Adrenal gland (tissue), 12 donors: ENCODE data around the gene TRAPPC10. TPM values are rescaled to one million over a fixed set of nuclear protein-coding genes. Genes with fewer than 3 reads are reported as not detected.

Source experiments
- DNase-seq, 7 donors: peaks; one replicate each; pipeline ENCODE4 v3.0.0-alpha.2; 2019 to 2020
- H3K27ac ChIP-seq, 5 donors: fragments of 200-600 bp; sonication (generic) in 4 of 5; 1 replicate in 3 of 5; 2 replicates in 2 of 5; pipeline versions ENCODE4 v1.5.1 to v1.8.0; 2016 to 2020; ENCODE audit warnings: mild to moderate bottlenecking in 1 of 5
- H3K27me3 ChIP-seq: fragments of 200-600 bp; 2 replicates; pipeline ENCODE4 v1.8.0; 2021
- H3K36me3 ChIP-seq, 2 donors: fragments of 200-600 bp; replicated peaks in 1 of 2; 1 replicate in 1 of 2; 2 replicates in 1 of 2; pipeline versions ENCODE4 v1.5.1 to v1.8.0; 2018 to 2022
- H3K4me1 ChIP-seq, 2 donors: fragments of 200-600 bp; replicated peaks in 1 of 2; 1 replicate in 1 of 2; 2 replicates in 1 of 2; pipeline versions ENCODE4 v1.5.1 to v1.8.0; 2018 to 2021
- H3K4me3 ChIP-seq, 4 donors: fragments of 200-600 bp; sonication (generic) in 3 of 4; one replicate each; pipeline ENCODE4 v1.5.1; 2016 to 2018
- H3K9me3 ChIP-seq, 3 donors: fragments of 200-600 bp; sonication (generic) in 1 of 3; replicated peaks in 1 of 3; 1 replicate in 2 of 3; 2 replicates in 1 of 3; pipeline versions ENCODE4 v1.5.1 to v1.8.0; 2016 to 2021
- POLR2A ChIP-seq, 2 donors: fragments of 450-650 bp; IDR thresholded peaks; one replicate each; pipeline ENCODE4 v1.6.1; 2017; ENCODE audit warnings: antibody characterized with exemption in 2 of 2, mild to moderate bottlenecking in 2 of 2, moderate library complexity in 1 of 2
- WGBS, 4 donors: extraction: QIAGEN DNeasy Blood & Tissue Kit in 2 of 4; methylation state at CpG; one replicate each; pipeline versions ENCODE4 v1.1.5 to v1.1.7; 2013 to 2017; 5-methylcytosine and 5-hydroxymethylcytosine counted together
- intact Hi-C, 2 donors: fragments of 100-400 bp; cut with DNase I; formaldehyde crosslinking; loops; one replicate each; pipeline versions ENCODE4 v1.14.1 to v1.15.0; 2022 to 2023
- polyA plus RNA-seq, 3 donors: library from polyadenylated mRNA; stranded (reverse); fragments of 200-250 nt in 2 of 3; fragments of 350-450 nt in 1 of 3; fragmentation: Illumina TruSeq in 1 of 3; extraction: RNeasy Lipid Tissue Mini Kit (QIAGEN cat#74804) in 1 of 3; gene quantifications; one replicate each; pipeline ENCODE4 v1.2.3, GENCODE V29; 2013 to 2014
- total RNA-seq, 9 donors: library from RNA; depleted of rRNA in 4 of 9; stranded (reverse); fragments of >200 nt in 4 of 9; fragments of 120-200 nt in 1 of 9; fragmentation: NEBNext Ultra II Directional in 1 of 9; extraction: Animal tissue kit (Norgen Biotek cat#: 25700) in 1 of 9; gene quantifications; one replicate each; pipeline versions ENCODE4 v1.1.0 to v1.2.4, GENCODE V29; 2013 to 2023
- TF ChIP-seq, protein P1 (sequence below), 6 experiments: fragments of 450-650 bp in 4 of 6; fragments of 200-600 bp in 2 of 6; sonication (generic) in 1 of 6; IDR thresholded peaks; 1 replicate in 5 of 6; 2 replicates in 1 of 6; pipeline versions ENCODE4 v1.5.1 to v1.8.0; 2016 to 2021; ENCODE audit warnings: antibody characterized with exemption in 6 of 6, mild to moderate bottlenecking in 2 of 6, moderate library complexity in 1 of 6
- donor health status: healthy with polysubstance abuse.
- donor health status: Bipolar disorder and iron deficiency.
- donor health status: DM: yes; HTN: yes; CAD: no.
- donor health status: DM: no; HTN: no; CAD: no.
- donor health status: DM: no; HTN: no; CAD: no.
- donor health status: DM: yes; HTN: yes; CAD: no.

The TRAPPC10 gene
- total and polyA plus RNA-seq, 12 donors = 5.2 to 34.3 (median 24.7) TPM

DNA sequence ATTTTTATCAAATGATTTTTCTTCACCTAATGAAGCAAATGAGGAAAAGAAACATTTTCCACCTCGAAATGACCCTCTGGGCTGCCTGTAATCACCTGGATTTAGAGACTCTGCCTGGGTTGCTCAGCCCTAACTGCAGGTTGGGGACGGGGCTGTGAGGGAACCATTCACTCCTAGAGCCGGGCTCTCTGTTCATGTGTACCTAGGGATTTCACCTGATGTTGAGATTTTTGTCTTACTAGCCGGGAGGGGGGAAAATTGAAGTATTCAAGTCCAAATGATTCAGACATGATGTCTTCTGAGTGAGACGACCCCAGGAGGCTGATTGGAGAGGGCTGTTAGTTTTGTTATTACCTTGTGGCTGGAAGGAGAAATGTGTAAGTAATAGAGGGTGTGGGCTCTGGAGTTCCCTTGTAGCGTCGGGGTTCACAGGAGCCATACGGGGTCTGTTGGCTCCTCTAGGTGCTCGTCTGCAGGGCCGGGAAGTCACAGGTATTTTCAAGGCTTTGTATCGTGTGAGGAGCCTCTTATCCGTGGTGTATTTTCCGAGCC lies 52.8 kb downstream of the TRAPPC10 start:
- peak in 1 of 7 donors; percentile 27 for DNase-seq
- TF ChIP-seq, protein P1, sequence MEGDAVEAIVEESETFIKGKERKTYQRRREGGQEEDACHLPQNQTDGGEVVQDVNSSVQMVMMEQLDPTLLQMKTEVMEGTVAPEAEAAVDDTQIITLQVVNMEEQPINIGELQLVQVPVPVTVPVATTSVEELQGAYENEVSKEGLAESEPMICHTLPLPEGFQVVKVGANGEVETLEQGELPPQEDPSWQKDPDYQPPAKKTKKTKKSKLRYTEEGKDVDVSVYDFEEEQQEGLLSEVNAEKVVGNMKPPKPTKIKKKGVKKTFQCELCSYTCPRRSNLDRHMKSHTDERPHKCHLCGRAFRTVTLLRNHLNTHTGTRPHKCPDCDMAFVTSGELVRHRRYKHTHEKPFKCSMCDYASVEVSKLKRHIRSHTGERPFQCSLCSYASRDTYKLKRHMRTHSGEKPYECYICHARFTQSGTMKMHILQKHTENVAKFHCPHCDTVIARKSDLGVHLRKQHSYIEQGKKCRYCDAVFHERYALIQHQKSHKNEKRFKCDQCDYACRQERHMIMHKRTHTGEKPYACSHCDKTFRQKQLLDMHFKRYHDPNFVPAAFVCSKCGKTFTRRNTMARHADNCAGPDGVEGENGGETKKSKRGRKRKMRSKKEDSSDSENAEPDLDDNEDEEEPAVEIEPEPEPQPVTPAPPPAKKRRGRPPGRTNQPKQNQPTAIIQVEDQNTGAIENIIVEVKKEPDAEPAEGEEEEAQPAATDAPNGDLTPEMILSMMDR (IDR thresholded peaks at IDR 0.05) = no peak
- TF ChIP-seq POLR2A (IDR thresholded peaks at IDR 0.05) = no peak
- intact Hi-C loops = no loop called here
- H3K27me3 ChIP-seq = no peaks in the 10 kb centered on the region
- H3K4me3 ChIP-seq = no peak overlapping the region
- no peaks in the 10 kb centered on the region for H3K4me1 ChIP-seq
- no peak overlapping the region for H3K27ac ChIP-seq
- H3K36me3 ChIP-seq = peaks cover 0 to 30% of the 10 kb centered on the region in 2 donors
- 89 to 95% (median 93%) methylated on average over 9 to 13 of the region's 13 CpGs for WGBS, 4 donors
- no peaks in the 10 kb centered on the region for H3K9me3 ChIP-seq

DNA sequence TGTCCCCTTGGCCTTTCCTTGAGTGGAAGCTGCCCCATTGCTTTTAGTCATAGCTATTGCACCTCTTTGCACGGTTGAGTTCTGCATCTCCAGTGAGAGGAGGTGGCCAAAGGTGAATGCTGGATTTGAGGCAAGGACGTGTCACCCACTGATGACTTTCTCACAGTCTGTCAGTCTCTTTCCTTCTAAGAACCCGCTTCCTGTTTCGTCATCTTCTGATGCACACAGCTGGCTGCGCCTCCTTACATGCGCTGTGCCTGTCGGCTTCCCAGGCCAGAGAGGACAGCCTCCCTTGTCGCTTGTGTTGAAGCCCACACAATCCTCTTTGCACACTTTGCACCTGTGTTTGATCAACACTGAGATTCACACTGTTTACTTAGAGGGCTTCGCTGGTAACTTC lies 53.3 kb downstream of the TRAPPC10 start:
- no peak for TF ChIP-seq POLR2A (IDR thresholded peaks at IDR 0.05)
- no peak overlapping the region for H3K4me3 ChIP-seq
- H3K36me3 ChIP-seq = peaks cover 0 to 30% of the 10 kb centered on the region in 2 donors
- peak in 2 of 7 donors; percentile 28 to 57 for DNase-seq
- H3K27me3 ChIP-seq = no peaks in the 10 kb centered on the region
- no peaks in the 10 kb centered on the region for H3K9me3 ChIP-seq
- no peaks in the 10 kb centered on the region for H3K4me1 ChIP-seq
- no peak overlapping the region for H3K27ac ChIP-seq
- intact Hi-C loops = no loop called here
- WGBS, 4 donors = 83 to 90% (median 84%) methylated on average over 9 of the region's 9 CpGs

DNA sequence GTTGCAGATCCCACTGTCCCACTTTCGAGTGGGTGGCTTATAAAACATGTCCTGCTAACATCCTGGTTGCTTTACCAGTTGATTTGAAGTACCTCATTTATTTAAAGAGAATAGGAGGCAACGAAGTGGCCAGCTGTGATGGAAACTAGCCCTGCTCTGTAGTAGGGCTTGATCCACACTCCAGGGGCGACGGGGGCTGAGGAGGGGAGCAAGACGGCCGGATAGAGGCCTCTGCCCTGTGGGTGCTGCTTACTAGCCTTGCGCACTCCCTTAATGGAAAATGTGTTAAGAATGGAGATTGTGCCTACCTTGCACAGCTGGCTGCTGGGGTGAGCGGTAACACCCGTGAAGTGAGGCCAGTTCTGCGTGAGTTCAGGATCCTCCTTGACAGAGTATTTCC lies 54.0 kb downstream of the TRAPPC10 start:
- TF ChIP-seq POLR2A (IDR thresholded peaks at IDR 0.05) = no peak
- TF ChIP-seq, protein P1 (IDR thresholded peaks at IDR 0.05) = no peak
- H3K4me1 ChIP-seq = no peaks in the 10 kb centered on the region
- DNase-seq = peak in 1 of 7 donors; percentile 30
- intact Hi-C loops = no loop called here
- no peak overlapping the region for H3K27ac ChIP-seq
- H3K9me3 ChIP-seq = no peaks in the 10 kb centered on the region
- WGBS, 4 donors = 93 to 96% (median 94%) methylated on average over 10 of the region's 10 CpGs
- H3K4me3 ChIP-seq = no peak overlapping the region
- H3K36me3 ChIP-seq = peaks cover 0 to 30% of the 10 kb centered on the region in 2 donors
- no peaks in the 10 kb centered on the region for H3K27me3 ChIP-seq

DNA sequence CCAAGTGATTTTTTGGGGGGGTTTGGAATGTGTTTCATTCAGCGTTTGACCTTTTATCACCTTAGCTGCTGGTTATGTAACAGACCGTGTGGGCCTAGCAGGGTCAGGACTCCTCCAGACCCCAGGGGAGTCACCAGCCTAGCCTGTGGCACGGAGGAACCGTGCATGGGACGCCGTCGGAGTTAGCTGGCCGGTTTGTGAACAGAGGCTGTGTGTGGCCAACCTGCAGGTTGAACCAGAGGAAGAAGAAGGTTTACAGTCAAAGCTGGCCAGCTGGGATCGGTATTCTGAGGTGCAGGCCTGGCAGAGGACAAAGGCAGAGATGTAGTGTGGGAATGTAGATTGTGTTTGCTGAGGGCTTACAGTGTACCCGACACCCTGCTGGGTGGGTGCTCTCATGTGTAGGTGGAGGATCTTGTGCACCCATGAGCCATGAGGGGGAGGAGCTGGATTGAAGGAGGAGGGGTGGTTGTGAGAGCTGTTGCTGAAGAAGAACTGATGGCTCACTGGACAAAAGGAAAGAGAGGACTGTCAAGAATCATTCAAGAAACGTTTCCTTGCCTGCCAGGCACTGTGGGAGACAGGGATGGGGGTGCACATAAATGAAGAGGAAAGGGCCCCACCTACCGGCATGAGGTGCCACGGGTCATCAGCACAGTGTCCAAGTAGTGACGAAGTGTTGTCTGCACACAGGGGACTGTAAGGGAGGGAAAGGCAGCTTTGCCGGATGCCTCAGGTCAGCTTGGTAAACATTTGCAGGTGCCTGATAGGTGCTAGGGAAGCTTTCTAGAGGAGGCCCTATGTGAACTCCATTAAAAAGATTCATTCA lies 55.1 kb downstream of the TRAPPC10 start:
- H3K4me1 ChIP-seq = no peaks in the 10 kb centered on the region
- intact Hi-C loops = no loop called here
- DNase-seq = peak in 1 of 7 donors; percentile 43
- WGBS, 4 donors = 76 to 79% (median 77%) methylated on average over 14 to 15 of the region's 15 CpGs
- H3K9me3 ChIP-seq = no peaks in the 10 kb centered on the region
- H3K27me3 ChIP-seq = no peaks in the 10 kb centered on the region
- H3K27ac ChIP-seq = no peak overlapping the region
- TF ChIP-seq, protein P1 (IDR thresholded peaks at IDR 0.05) = no peak
- TF ChIP-seq POLR2A (IDR thresholded peaks at IDR 0.05) = no peak
- no peak overlapping the region for H3K4me3 ChIP-seq
- H3K36me3 ChIP-seq = peaks cover 0 to 26% of the 10 kb centered on the region in 2 donors
